HepG2 (cell line): ENCODE results near the gene MMP25. TPM values are rescaled to one million over a fixed set of nuclear protein-coding genes. Genes with fewer than 3 reads are reported as not detected.

Experiments
- ATAC-seq: fragments of 200-7000 bp; cut with Tn5 transposase; 3 replicates; pipeline ENCODE4 v1.9.1; 2020; ENCODE audit warnings: mild to moderate bottlenecking, moderate library complexity
- BruUV-seq: library from RNA; stranded (reverse); fragments of 400-500 nt; replicated peaks from 2 replicates; lab custom pipeline; 2021; lab: Mats Ljungman, UMichigan
- CTCF ChIA-PET: fragments of 300-600 bp; formaldehyde crosslinking; extraction: SDS; loops from one replicate; lab custom pipeline; 2021; ENCODE audit warnings: low total read pairs, inconsistent platforms, low intra/inter-chr PET ratio; lab: Yijun Ruan, JAX
- POLR2A ChIA-PET: fragments of 350-600 bp; sonication (Branson Sonifier 250); formaldehyde crosslinking; loops from one replicate; lab custom pipeline; 2020; ENCODE audit warnings: antibody characterized with exemption, inconsistent platforms; lab: Yijun Ruan, JAX
- DNase-seq: peaks from one replicate; pipeline ENCODE4 v3.0.0-alpha.2; 2015; ENCODE audit warnings: low spot score
- FAIRE-seq: peaks from 3 replicates; lab custom pipeline; 2011; peaks lifted over from hg19 to GRCh38; lab: Jason Lieb, UNC
- H2AFZ ChIP-seq: one replicate; pipeline ENCODE4 v1.6.1; 2011; ENCODE audit warnings: low read length, inconsistent platforms
- H3K27ac ChIP-seq: fragments of 300-600 bp; 3 replicates; pipeline ENCODE4 v1.8.0; 2011; ENCODE audit warnings: mixed run types, mild to moderate bottlenecking, mixed read lengths, low read length, inconsistent platforms; ENCODE audit not compliant: insufficient read depth; ENCODE audit errors: extremely low read length
- H3K27me3 ChIP-seq, 2 experiments: fragments of 200-600 bp in 1 of 2; 2 replicates in 1 of 2; 3 replicates in 1 of 2; pipeline versions ENCODE4 v1.6.0 to v1.8.0; 2011; ENCODE audit warnings: low read length in 2 of 2, mild to moderate bottlenecking in 2 of 2, moderate library complexity in 2 of 2, inconsistent platforms in 1 of 2; ENCODE audit not compliant: insufficient read depth in 2 of 2, control insufficient read depth in 1 of 2
- H3K36me3 ChIP-seq, 2 experiments: fragments of 200-600 bp in 1 of 2; replicated peaks in 1 of 2; 2 replicates in 1 of 2; 3 replicates in 1 of 2; pipeline versions ENCODE4 v1.5.1 to v1.8.0; 2011; ENCODE audit warnings: low read length in 2 of 2, inconsistent platforms in 1 of 2; ENCODE audit not compliant: insufficient read depth in 2 of 2, control insufficient read depth in 1 of 2
- H3K4me1 ChIP-seq: 2 replicates; pipeline ENCODE4 v1.5.1; 2012; ENCODE audit warnings: low read length, inconsistent platforms; ENCODE audit not compliant: insufficient read depth
- H3K4me2 ChIP-seq: 2 replicates; pipeline ENCODE4 v1.6.0; 2011; ENCODE audit warnings: low read depth, low read length, inconsistent platforms
- H3K4me3 ChIP-seq, 3 experiments: fragments of 200-600 bp in 1 of 3; sonication (generic), shearing (Covaris generic) in 1 of 3; replicated peaks in 1 of 3; 2 replicates each; pipeline ENCODE4 v1.5.1; 2011 to 2016; ENCODE audit warnings: low read length in 3 of 3, inconsistent platforms in 2 of 3, low read depth in 2 of 3, mild to moderate bottlenecking in 2 of 3, control low read depth in 1 of 3, mixed read lengths in 1 of 3; ENCODE audit not compliant: insufficient read depth in 1 of 3
- H3K79me2 ChIP-seq: one replicate; pipeline ENCODE4 v1.6.1; 2011; ENCODE audit warnings: low read length, inconsistent platforms; ENCODE audit not compliant: insufficient read depth
- H3K9ac ChIP-seq: 2 replicates; pipeline ENCODE4 v1.6.0; 2011; ENCODE audit warnings: mild to moderate bottlenecking, low read depth, low read length, inconsistent platforms; ENCODE audit not compliant: insufficient read depth
- H3K9me3 ChIP-seq: 2 replicates; pipeline ENCODE4 v1.5.1; 2012; ENCODE audit warnings: mild to moderate bottlenecking, low read length
- H4K20me1 ChIP-seq: 2 replicates; pipeline ENCODE4 v1.6.0; 2011; ENCODE audit warnings: inconsistent platforms, mild to moderate bottlenecking, low read length, moderate library complexity; ENCODE audit not compliant: insufficient read depth
- AKNA ChIP-seq: sonication (generic); formaldehyde crosslinking; IDR thresholded peaks from 2 replicates; pipeline ENCODE4 v1.4.0; 2020; ENCODE audit warnings: missing genetic modification reagents, borderline replicate concordance
- EED ChIP-seq: sonication (generic); formaldehyde crosslinking; IDR thresholded peaks from 2 replicates; pipeline ENCODE4 v1.5.0; 2020; ENCODE audit warnings: mild to moderate bottlenecking, missing genetic modification reagents
- MYC ChIP-seq: sonication (generic); formaldehyde crosslinking; IDR thresholded peaks from 2 replicates; pipeline ENCODE4 v1.9.0; 2021; ENCODE audit warnings: missing genetic modification reagents, borderline replicate concordance
- PHF8 ChIP-seq: sonication (generic); formaldehyde crosslinking; IDR thresholded peaks from 2 replicates; pipeline ENCODE4 v1.5.0; 2020; ENCODE audit warnings: missing genetic modification reagents
- POGK ChIP-seq: sonication (generic); formaldehyde crosslinking; conservative IDR thresholded peaks from 2 replicates; pipeline ENCODE4 v1.8.0; 2022; ENCODE audit warnings: mild to moderate bottlenecking, moderate library complexity, missing genetic modification reagents
- RBFOX2 ChIP-seq: fragments of 200-400 bp; formaldehyde crosslinking; IDR thresholded peaks from 2 replicates; pipeline ENCODE4 v1.6.1; 2017; ENCODE audit warnings: low read depth, mild to moderate bottlenecking, low read length
- TBL1XR1 ChIP-seq: fragments of 150-350 bp; IDR thresholded peaks from 2 replicates; pipeline ENCODE4 v1.6.1; 2014; ENCODE audit warnings: borderline replicate concordance, low read length; ENCODE audit not compliant: partially characterized antibody
- THRA ChIP-seq: sonication (generic); formaldehyde crosslinking; IDR thresholded peaks from 2 replicates; pipeline ENCODE4 v1.4.0; 2020; ENCODE audit warnings: missing genetic modification reagents, borderline replicate concordance
- ZFX ChIP-seq: sonication (generic); formaldehyde crosslinking; IDR thresholded peaks from 2 replicates; pipeline ENCODE4 v1.4.0; 2020; ENCODE audit warnings: mild to moderate bottlenecking, low read depth, missing genetic modification reagents, moderate library complexity
- ZNF274 ChIP-seq: sonication (generic); formaldehyde crosslinking; IDR thresholded peaks from 2 replicates; pipeline ENCODE4 v1.5.1; 2020; ENCODE audit warnings: mild to moderate bottlenecking, missing genetic modification reagents
- ZNF430 ChIP-seq: sonication (generic); formaldehyde crosslinking; IDR thresholded peaks from 2 replicates; pipeline ENCODE4 v1.9.0; 2021; ENCODE audit warnings: mild to moderate bottlenecking, missing genetic modification reagents
- ZNF607 ChIP-seq: sonication (generic); formaldehyde crosslinking; IDR thresholded peaks from 2 replicates; pipeline ENCODE4 v1.5.1; 2020; ENCODE audit warnings: missing genetic modification reagents, mild to moderate bottlenecking, borderline replicate concordance
- ZNF878 ChIP-seq: sonication (generic); formaldehyde crosslinking; IDR thresholded peaks from 2 replicates; pipeline ENCODE4 v1.8.1; 2023; ENCODE audit warnings: mild to moderate bottlenecking, missing genetic modification reagents, moderate library complexity
- ZNF879 ChIP-seq: sonication (generic); formaldehyde crosslinking; IDR thresholded peaks from 2 replicates; pipeline ENCODE4 v1.8.1; 2023; ENCODE audit warnings: missing genetic modification reagents
- WGBS: methylation state at CpG from one replicate; pipeline ENCODE4 v1.1.6; 2017; ENCODE audit warnings: low lambda C conversion rate; 5-methylcytosine and 5-hydroxymethylcytosine counted together
- in situ Hi-C: cut with HindIII; loops from 2 replicates; pipeline ENCODE4 v1.10.0; 2017; ENCODE audit warnings: low pct_unique_long_range_greater_than_20kb; ENCODE audit not compliant: extremely low pct_ligation_motif_present
- intact Hi-C: fragments of 100-400 bp; cut with micrococcal nuclease; formaldehyde crosslinking; loops from one replicate; pipeline ENCODE4 v1.10.0; 2022; ENCODE audit not compliant: unreplicated experiment
- polyA plus RNA-seq, 8 experiments: library from polyadenylated mRNA; depleted of rRNA in 3 of 8; stranded (reverse) in 7 of 8; unstranded in 1 of 8; fragments of >200 nt; fragmentation: Illumina TruSeq in 4 of 8; extraction: Trizol in 4 of 8; gene quantifications; 2 replicates each; pipeline versions ENCODE4 v1.2.1 to v1.2.3, GENCODE V29; 2011 to 2016; ENCODE audit warnings: low read depth in 4 of 8, missing spikeins in 1 of 8, mixed read lengths in 1 of 8; ENCODE audit not compliant: insufficient read depth in 1 of 8
- total RNA-seq, 5 experiments: library from RNA; depleted of rRNA; stranded (reverse); fragments of >200 nt; fragmentation: Illumina TruSeq; extraction: Trizol; gene quantifications; 2 replicates each; pipeline ENCODE4 v1.2.3, GENCODE V29; 2016; ENCODE audit warnings: low read depth in 1 of 5

Gene MMP25
- total and polyA plus RNA-seq, 2 of the 13 experiments (the other 11 are each of a cell fraction or from before 2014, with no cell fraction given): 0.04 to 0.08 TPM

DNA sequence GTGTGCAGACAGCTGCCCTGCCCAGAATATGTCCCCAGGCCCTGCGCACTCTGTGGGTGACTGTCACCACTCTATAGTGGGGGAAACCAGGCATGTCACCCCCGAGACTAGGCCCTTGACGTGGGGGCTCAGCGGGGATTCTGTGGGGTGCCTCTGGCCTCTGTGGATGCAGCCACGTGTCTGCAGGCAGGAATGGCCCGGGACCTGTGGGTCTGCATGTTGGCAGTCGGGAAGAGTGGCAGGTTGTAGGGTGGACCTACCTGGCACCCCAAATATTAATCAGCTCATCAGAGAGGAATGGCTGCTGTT, 20.0 kb downstream of the MMP25 start:
- H3K4me3 ChIP-seq: peak overlapping the region; percentile 57 to 90 (median 71)
- 18% methylated on average over 5 of the region's 7 CpGs for WGBS
- FAIRE-seq: no peak
- TF ChIP-seq ZNF274 (CRISPR knock-in tag) (peak; percentile 22; the same call in 1 of the 2 replicates), MYC (CRISPR knock-in tag) (0 out of 2 replicates have a peak, but pooled peaks have one; percentile 7), AKNA (CRISPR knock-in tag) (no peak), ZNF607 (CRISPR knock-in tag) (0 out of 2 replicates have a peak, but pooled peaks have one; percentile 37), THRA (CRISPR knock-in tag) (no peak), PHF8 (CRISPR knock-in tag) (0 out of 2 replicates have a peak, but pooled peaks have one; percentile 2), RBFOX2 (peak; percentile 36; the same call in 1 of the 2 replicates), ZNF878 (CRISPR knock-in tag) (0 out of 2 replicates have a peak, but pooled peaks have one; percentile 13), POGK (0 out of 2 replicates have a peak, but pooled peaks have one; percentile 48), ZNF879 (0 out of 2 replicates have a peak, but pooled peaks have one; percentile 43), EED (0 out of 2 replicates have a peak, but pooled peaks have one; percentile 35), ZNF430 (peak; percentile 69; the same call in 1 of the 2 replicates), TBL1XR1 (no peak), ZFX (CRISPR knock-in tag) (peak; percentile 3; the same call in 1 of the 2 replicates)

More for the DNA sequence above, 20.0 kb downstream of the MMP25 start:
- BruUV-seq: no TSS peak
- in situ Hi-C loops: no loop called here
- intact Hi-C loops: no loop called here
- ChIA-PET CTCF (no interaction called here), POLR2A (interaction anchor here (1.0 to 4.9 kb wide), 6 partner anchors 9 to 46 kb away, joined by 6 to 38 read pairs (median 13); partner anchors contain the start of genes HCFC1R1, THOC6 and TNFRSF12A)
- H3K9me3 ChIP-seq: no peaks in the 10 kb centered on the region
- ATAC-seq (no peak), DNase-seq (no peak)
- H3K36me3 ChIP-seq: peaks cover 9 to 16% of the 10 kb centered on the region in 2 experiments; a peak in 2 of 5 replicates
- peaks cover 17% of the 10 kb centered on the region for H3K79me2 ChIP-seq
- H3K27ac ChIP-seq: peak overlapping the region; percentile 82
- peak overlapping the region; percentile 96 for H3K9ac ChIP-seq
- H3K4me2 ChIP-seq: peak overlapping the region; percentile 94
- no peaks in the 10 kb centered on the region for H4K20me1 ChIP-seq
- H3K4me1 ChIP-seq: peaks cover 30% of the 10 kb centered on the region
- H2AFZ ChIP-seq: no peak overlapping the region
- peaks cover 0 to under 1% of the 10 kb centered on the region in 2 experiments; a peak in 2 of 5 replicates for H3K27me3 ChIP-seq
